HG03175 (cell line): Measurements from ENCODE around the gene RAB11FIP4.
"Not testable (repeated sequence)": the region's sequence is repeated elsewhere in the genome, so short reads cannot be mapped to it uniquely, and the experiment has no call there.

Source experiments
- ATAC-seq: cut with Tn5 transposase; IDR thresholded peaks from one replicate; pipeline ENCODE4 v1.9.1; 2021; ENCODE audit warnings: mild to moderate bottlenecking, moderate library complexity; ENCODE audit not compliant: unreplicated experiment

The RAB11FIP4 gene

GRCh38 chr17:31391496-31391949, at the start of gene RAB11FIP4:
Gene RAB11FIP4 (plus strand): TSS chr17:31391675. CDS start chr17:31391853, 178 bp downstream.
- no peak for ATAC-seq

- ATAC-seq = not testable (repeated sequence)
Observed at GRCh38 chr17:31345191-31345747, 46.2 kb upstream of the RAB11FIP4 start.

- no peak for ATAC-seq
Observed at GRCh38 chr17:31349454-31349853, 42.0 kb upstream of the RAB11FIP4 start.

- no peak for ATAC-seq
Observed at GRCh38 chr17:31355935-31356334, 35.5 kb upstream of the RAB11FIP4 start.

GRCh38 chr17:31357091-31357490, 34.4 kb upstream of the RAB11FIP4 start:
- no peak for ATAC-seq

GRCh38 chr17:31357839-31358394, 33.6 kb upstream of the RAB11FIP4 start:
- no peak for ATAC-seq

GRCh38 chr17:31364012-31364411, 27.5 kb upstream of the RAB11FIP4 start:
- ATAC-seq = no peak

GRCh38 chr17:31366088-31366487, 25.4 kb upstream of the RAB11FIP4 start:
- no peak for ATAC-seq

- ATAC-seq = no peak
Observed at GRCh38 chr17:31369266-31369665, 22.2 kb upstream of the RAB11FIP4 start.

- ATAC-seq = no peak
Observed at GRCh38 chr17:31371511-31372097, 19.9 kb upstream of the RAB11FIP4 start.

GRCh38 chr17:31373150-31374093, 18.1 kb upstream of the RAB11FIP4 start:
- no peak for ATAC-seq

- no peak for ATAC-seq
Observed at GRCh38 chr17:31374094-31374447, 17.4 kb upstream of the RAB11FIP4 start.

GRCh38 chr17:31374503-31374902, 17.0 kb upstream of the RAB11FIP4 start:
- no peak for ATAC-seq

GRCh38 chr17:31378638-31379037, 12.8 kb upstream of the RAB11FIP4 start:
- ATAC-seq = no peak

GRCh38 chr17:31379597-31380205, 11.8 kb upstream of the RAB11FIP4 start:
- ATAC-seq = no peak

- no peak for ATAC-seq
Observed at GRCh38 chr17:31381165-31381668, 10.3 kb upstream of the RAB11FIP4 start.

- ATAC-seq = not testable (repeated sequence)
Observed at GRCh38 chr17:31382668-31383275, 8.7 kb upstream of the RAB11FIP4 start.

- ATAC-seq = not testable (repeated sequence)
Observed at GRCh38 chr17:31383488-31383887, 8.0 kb upstream of the RAB11FIP4 start.

- no peak for ATAC-seq
Observed at GRCh38 chr17:31385428-31386285, 5.8 kb upstream of the RAB11FIP4 start.
